ENCODE results near the gene ZNF407. TPM values are rescaled to one million over a fixed set of nuclear protein-coding genes. Genes with fewer than 3 reads are reported as not detected.

ZNF407 gene
- total RNA-seq, 2 donors from 2014 or later, result 13.4 to 14.1 TPM

- no peak for DNase-seq (ENCODE audit: low spot score)
- intact Hi-C loops (cut with DNase I), result no loop called here
Observed at GRCh38 chr18:74836296-74837139, 238.8 kb downstream of the ZNF407 start.

- intact Hi-C loops (cut with DNase I), result no loop called here
- no peak for DNase-seq (ENCODE audit: low spot score)
Observed at GRCh38 chr18:74840492-74841167, 243.0 kb downstream of the ZNF407 start.

GRCh38 chr18:74841248-74841647 lies 243.6 kb downstream of the ZNF407 start:
- no peak for DNase-seq (ENCODE audit: low spot score)
- intact Hi-C loops (cut with DNase I), result no loop called here

- DNase-seq (ENCODE audit: low spot score), result no peak
- intact Hi-C loops (cut with DNase I), result no loop called here
Observed at GRCh38 chr18:74849301-74849700, 251.6 kb downstream of the ZNF407 start.

GRCh38 chr18:74856434-74856833 lies 258.8 kb downstream of the ZNF407 start:
- intact Hi-C loops (cut with DNase I), result no loop called here
- no peak for DNase-seq (ENCODE audit: low spot score)

GRCh38 chr18:74856928-74857327 lies 259.3 kb downstream of the ZNF407 start:
- DNase-seq (ENCODE audit: low spot score), result no peak
- intact Hi-C loops (cut with DNase I), result no loop called here

GRCh38 chr18:74857901-74858300 lies 260.2 kb downstream of the ZNF407 start:
- DNase-seq (ENCODE audit: low spot score), result no peak
- intact Hi-C loops (cut with DNase I), result no loop called here

GRCh38 chr18:74861154-74861553 lies 263.5 kb downstream of the ZNF407 start:
- no peak for DNase-seq (ENCODE audit: low spot score)
- intact Hi-C loops (cut with DNase I), result no loop called here

GRCh38 chr18:74862094-74862493 lies 264.4 kb downstream of the ZNF407 start:
- no peak for DNase-seq (ENCODE audit: low spot score)
- intact Hi-C loops (cut with DNase I), result no loop called here

GRCh38 chr18:74866577-74866976 lies 268.9 kb downstream of the ZNF407 start:
- no peak for DNase-seq (ENCODE audit: low spot score)
- intact Hi-C loops (cut with DNase I), result no loop called here

- DNase-seq (ENCODE audit: low spot score), result no peak
- intact Hi-C loops (cut with DNase I), result no loop called here
Observed at GRCh38 chr18:74868461-74868860, 270.8 kb downstream of the ZNF407 start.

- no peak for DNase-seq (ENCODE audit: low spot score)
- intact Hi-C loops (cut with DNase I), result no loop called here
Observed at GRCh38 chr18:74869904-74870863, 272.5 kb downstream of the ZNF407 start.

GRCh38 chr18:74870950-74871349 lies 273.3 kb downstream of the ZNF407 start:
- intact Hi-C loops (cut with DNase I), result no loop called here
- DNase-seq (ENCODE audit: low spot score), result no peak

- no peak for DNase-seq (ENCODE audit: low spot score)
- intact Hi-C loops (cut with DNase I), result no loop called here
Observed at GRCh38 chr18:74873629-74874028, 276.0 kb downstream of the ZNF407 start.

- DNase-seq (ENCODE audit: low spot score), result no peak
- intact Hi-C loops (cut with DNase I), result no loop called here
Observed at GRCh38 chr18:74874351-74874750, 276.7 kb downstream of the ZNF407 start.

- intact Hi-C loops (cut with DNase I), result no loop called here
- DNase-seq (ENCODE audit: low spot score), result no peak
Observed at GRCh38 chr18:74876630-74877243, 279.1 kb downstream of the ZNF407 start.

- intact Hi-C loops (cut with DNase I), result no loop called here
- DNase-seq (ENCODE audit: low spot score), result no peak
Observed at GRCh38 chr18:74878267-74878666, 280.6 kb downstream of the ZNF407 start.

- DNase-seq (ENCODE audit: low spot score), result no peak
- intact Hi-C loops (cut with DNase I), result no loop called here
Observed at GRCh38 chr18:74880706-74881278, 283.1 kb downstream of the ZNF407 start.

- DNase-seq (ENCODE audit: low spot score), result no peak
- intact Hi-C loops (cut with DNase I), result no loop called here
Observed at GRCh38 chr18:74892066-74892627, 294.5 kb downstream of the ZNF407 start.

Measured in posterior vena cava (tissue), 2 donors.